ENCODE measurements around the gene CACNA1S. TPM values are rescaled to one million over a fixed set of nuclear protein-coding genes. Genes with fewer than 3 reads are reported as not detected.

Gene CACNA1S
- total and polyA plus RNA-seq, 8 donors, result under 0.01 to 0.18 TPM; not detected in 6

DNA sequence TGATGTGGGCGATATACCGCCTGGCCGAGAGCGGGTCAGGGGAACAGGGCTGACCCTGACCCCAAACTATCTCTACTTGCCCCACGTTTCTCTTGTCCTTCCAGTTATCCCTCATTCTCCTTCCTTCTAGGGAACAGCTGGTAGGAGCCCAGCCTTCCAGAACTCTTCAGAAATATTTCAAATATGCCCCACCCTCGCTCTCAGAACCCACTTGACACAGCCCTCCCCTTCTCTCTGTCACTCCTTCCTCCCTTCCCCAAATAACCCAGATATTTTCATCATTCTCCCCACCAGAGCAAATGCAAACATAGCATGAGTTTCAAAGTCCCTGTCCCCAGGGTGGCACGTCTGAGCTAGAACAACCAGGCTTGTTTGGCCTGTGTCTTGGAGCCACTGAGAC, 1.1 kb downstream of the CACNA1S start:
- intact Hi-C loops (cut with DNase I; ENCODE audit: low total_unique reads), result loop anchor here (5.0 kb wide), 1 partner anchor 139 kb away; no protein-coding TSS in a partner anchor
- 75 to 84% (median 80%) methylated on average over 7 of the region's 7 CpGs for WGBS, 5 donors
- H3K9me3 ChIP-seq, result no peaks in the 10 kb centered on the region
- no peak overlapping the region for H3K4me3 ChIP-seq
- peaks cover 11 to 20% (median 15%) of the 10 kb centered on the region in 4 donors for H3K4me1 ChIP-seq
- peaks cover 0 to 31% (median 13%) of the 10 kb centered on the region in 3 donors for H3K27me3 ChIP-seq
- no peak for TF ChIP-seq POLR2AphosphoS5 (IDR thresholded peaks at IDR 0.05)
- TF ChIP-seq, protein P1, sequence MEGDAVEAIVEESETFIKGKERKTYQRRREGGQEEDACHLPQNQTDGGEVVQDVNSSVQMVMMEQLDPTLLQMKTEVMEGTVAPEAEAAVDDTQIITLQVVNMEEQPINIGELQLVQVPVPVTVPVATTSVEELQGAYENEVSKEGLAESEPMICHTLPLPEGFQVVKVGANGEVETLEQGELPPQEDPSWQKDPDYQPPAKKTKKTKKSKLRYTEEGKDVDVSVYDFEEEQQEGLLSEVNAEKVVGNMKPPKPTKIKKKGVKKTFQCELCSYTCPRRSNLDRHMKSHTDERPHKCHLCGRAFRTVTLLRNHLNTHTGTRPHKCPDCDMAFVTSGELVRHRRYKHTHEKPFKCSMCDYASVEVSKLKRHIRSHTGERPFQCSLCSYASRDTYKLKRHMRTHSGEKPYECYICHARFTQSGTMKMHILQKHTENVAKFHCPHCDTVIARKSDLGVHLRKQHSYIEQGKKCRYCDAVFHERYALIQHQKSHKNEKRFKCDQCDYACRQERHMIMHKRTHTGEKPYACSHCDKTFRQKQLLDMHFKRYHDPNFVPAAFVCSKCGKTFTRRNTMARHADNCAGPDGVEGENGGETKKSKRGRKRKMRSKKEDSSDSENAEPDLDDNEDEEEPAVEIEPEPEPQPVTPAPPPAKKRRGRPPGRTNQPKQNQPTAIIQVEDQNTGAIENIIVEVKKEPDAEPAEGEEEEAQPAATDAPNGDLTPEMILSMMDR (IDR thresholded peaks at IDR 0.05), result no peak
- TF ChIP-seq EP300 (IDR thresholded peaks at IDR 0.05), result no peak
- TF ChIP-seq POLR2A (IDR thresholded peaks at IDR 0.05), result no peak
- no peak overlapping the region for H3K27ac ChIP-seq
- no peaks in the 10 kb centered on the region for H3K36me3 ChIP-seq
- DNase-seq, result no peak

DNA sequence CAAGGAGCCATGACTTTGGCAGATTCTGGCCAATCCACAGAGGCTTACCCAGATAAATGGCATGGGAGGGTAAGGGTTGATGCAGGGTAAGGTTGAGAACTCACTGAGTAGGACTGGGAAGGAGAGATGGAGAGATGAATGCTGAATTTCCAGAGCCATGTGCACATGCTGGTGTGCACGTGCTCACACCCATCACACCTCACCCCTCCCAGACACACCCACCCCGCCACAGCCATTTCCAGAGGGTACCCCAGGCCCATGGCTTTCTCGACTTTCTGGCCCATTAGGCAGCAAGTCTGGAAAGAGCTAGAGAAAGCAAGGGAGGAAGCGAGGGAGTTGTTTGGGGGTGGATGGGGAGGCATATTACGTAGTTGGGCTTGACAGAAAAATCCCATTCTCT, 1.6 kb downstream of the CACNA1S start:
- Histone ChIP-seq H3K4me3 (no peak overlapping the region), H3K27me3 (peaks cover 0 to 27% (median 13%) of the 10 kb centered on the region in 3 donors), H3K4me1 (peaks cover 11 to 20% (median 15%) of the 10 kb centered on the region in 4 donors), H3K27ac (no peak overlapping the region), H3K36me3 (no peaks in the 10 kb centered on the region), H3K9me3 (no peaks in the 10 kb centered on the region)
- WGBS, 5 donors, result 90 to 94% (median 92%) methylated on average over 5 of the region's 5 CpGs
- TF ChIP-seq, protein P1 (IDR thresholded peaks at IDR 0.05), result no peak
- TF ChIP-seq POLR2A (IDR thresholded peaks at IDR 0.05), result no peak
- no peak for TF ChIP-seq POLR2AphosphoS5 (IDR thresholded peaks at IDR 0.05)
- no peak for TF ChIP-seq EP300 (IDR thresholded peaks at IDR 0.05)
- no peak for DNase-seq
- intact Hi-C loops (cut with DNase I; ENCODE audit: low total_unique reads), result loop anchor here (5.0 kb wide), 1 partner anchor 138 kb away; no protein-coding TSS in a partner anchor

DNA sequence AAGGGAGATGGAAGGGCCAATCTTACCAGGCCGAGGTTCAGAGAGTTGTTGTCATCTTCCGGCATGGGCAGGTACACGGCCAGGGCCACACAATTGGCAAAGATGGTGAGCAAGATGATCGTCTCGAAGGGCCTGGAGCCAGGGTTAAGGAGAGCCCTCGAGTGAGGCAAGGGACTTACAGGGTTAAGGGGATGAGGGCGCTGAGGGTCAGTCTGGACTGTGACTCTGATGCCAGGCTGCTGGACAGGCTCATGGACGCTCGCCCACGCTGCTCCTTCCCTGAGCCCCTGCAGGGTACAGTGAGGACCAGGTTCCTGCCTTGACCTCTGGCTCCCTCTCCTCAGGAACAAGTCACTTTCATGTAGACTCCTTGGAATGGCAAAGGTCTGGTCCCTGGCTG, 2.1 kb downstream of the CACNA1S start:
- Histone ChIP-seq H3K4me1 (peaks cover 11 to 15% (median 14%) of the 10 kb centered on the region in 4 donors), H3K4me3 (no peak overlapping the region), H3K27ac (no peak overlapping the region), H3K36me3 (no peaks in the 10 kb centered on the region), H3K9me3 (no peaks in the 10 kb centered on the region), H3K27me3 (peaks cover 0 to 22% (median 8%) of the 10 kb centered on the region in 3 donors)
- intact Hi-C loops (cut with DNase I; ENCODE audit: low total_unique reads), result loop anchor here (5.0 kb wide), 1 partner anchor 138 kb away; no protein-coding TSS in a partner anchor
- DNase-seq, result no peak
- whole genome bisulfite sequencing, 5 donors, result 83 to 93% (median 89%) methylated on average over 9 to 10 of the region's 10 CpGs
- TF ChIP-seq POLR2A (IDR thresholded peaks at IDR 0.05), result no peak
- no peak for TF ChIP-seq EP300 (IDR thresholded peaks at IDR 0.05)
- TF ChIP-seq, protein P1 (IDR thresholded peaks at IDR 0.05), result no peak
- TF ChIP-seq POLR2AphosphoS5 (IDR thresholded peaks at IDR 0.05), result no peak

DNA sequence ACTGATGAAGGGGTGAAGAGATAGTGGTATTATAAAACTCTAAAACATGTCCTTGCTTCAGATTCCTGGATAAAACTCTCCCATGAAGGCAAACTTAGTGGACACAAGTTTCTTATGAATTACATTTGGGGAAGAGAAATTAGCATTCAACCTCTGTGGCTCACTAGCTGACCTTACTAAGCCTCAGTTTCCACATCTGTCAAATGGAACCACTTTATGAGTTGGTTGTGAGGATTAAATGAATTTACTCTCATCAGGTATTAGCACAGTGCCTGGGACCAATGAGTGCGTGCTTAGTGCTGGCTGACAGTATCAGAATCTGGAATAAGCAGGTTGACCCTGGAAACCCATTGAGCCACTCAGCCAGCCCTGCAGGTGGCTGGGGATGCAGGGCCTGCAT, 2.6 kb downstream of the CACNA1S start:
- 88 to 98% (median 91%) methylated on average over 1 of the region's 1 CpG for whole genome bisulfite sequencing, 5 donors
- Histone ChIP-seq H3K27ac (no peak overlapping the region), H3K4me1 (peaks cover 6 to 11% (median 9%) of the 10 kb centered on the region in 4 donors), H3K27me3 (peaks cover 0 to 17% (median 3%) of the 10 kb centered on the region in 3 donors), H3K9me3 (no peaks in the 10 kb centered on the region), H3K4me3 (no peak overlapping the region), H3K36me3 (no peaks in the 10 kb centered on the region)
- DNase-seq, result no peak
- intact Hi-C loops (cut with DNase I; ENCODE audit: low total_unique reads), result loop anchor here (5.0 kb wide), 1 partner anchor 137 kb away; no protein-coding TSS in a partner anchor
- TF ChIP-seq POLR2A (IDR thresholded peaks at IDR 0.05) (no peak), POLR2AphosphoS5 (IDR thresholded peaks at IDR 0.05) (no peak), EP300 (IDR thresholded peaks at IDR 0.05) (no peak)

DNA sequence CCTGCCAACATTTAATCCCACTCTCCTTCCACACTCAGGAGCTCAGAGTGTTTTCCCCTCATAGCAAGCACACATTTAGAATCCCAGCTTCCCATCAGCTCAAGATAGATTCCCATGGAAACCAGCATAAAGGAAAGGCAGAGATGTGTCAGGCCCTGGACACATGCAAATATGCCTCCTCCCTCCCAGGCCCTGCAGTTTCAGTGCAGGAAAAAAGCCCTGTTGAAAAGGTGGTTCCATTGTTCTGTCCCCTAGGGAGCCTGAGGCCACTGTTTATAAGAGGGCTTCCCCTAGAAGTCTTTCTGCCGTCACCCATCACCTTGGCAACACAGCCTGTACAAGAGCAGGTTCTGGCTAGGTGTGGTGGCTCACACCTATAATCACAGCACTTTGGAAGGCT, 3.6 kb downstream of the CACNA1S start:
- Histone ChIP-seq H3K36me3 (no peaks in the 10 kb centered on the region), H3K9me3 (no peaks in the 10 kb centered on the region), H3K27ac (no peak overlapping the region), H3K4me3 (no peak overlapping the region), H3K4me1 (peaks cover 0 to under 1% (median 0%) of the 10 kb centered on the region in 4 donors), H3K27me3 (peaks cover 0 to 9% (median 0%) of the 10 kb centered on the region in 3 donors)
- intact Hi-C loops (cut with DNase I; ENCODE audit: low total_unique reads), result no loop called here
- TF ChIP-seq EP300 (IDR thresholded peaks at IDR 0.05) (no peak), POLR2A (IDR thresholded peaks at IDR 0.05) (no peak), POLR2AphosphoS5 (IDR thresholded peaks at IDR 0.05) (no peak)
- TF ChIP-seq, protein P1 (IDR thresholded peaks at IDR 0.05), result no peak
- DNase-seq, result no peak
- 60 to 86% (median 75%) methylated on average over 1 of the region's 1 CpG for WGBS, 5 donors
